ENCODE data around the gene MYADML2. TPM values are rescaled to one million over a fixed set of nuclear protein-coding genes. Genes with fewer than 3 reads are reported as not detected.
A peak's percentile ranks its signal among the peaks of the same experiment; 100 is the strongest.
"Not testable (repeated sequence)": the region's sequence is repeated elsewhere in the genome, so short reads cannot be mapped to it uniquely, and the experiment has no call there.

Gene MYADML2
- total RNA-seq, 1 donor from 2014 or later = 0.11 TPM

- H3K9me3 ChIP-seq (ENCODE audit: low read depth) = no peaks in the 10 kb centered on the region
- no peak overlapping the region for H3K4me3 ChIP-seq
- H3K9ac ChIP-seq = no peak overlapping the region
- peaks cover 6% of the 10 kb centered on the region for H3F3A ChIP-seq (ENCODE audit: low read depth)
- H3K79me2 ChIP-seq (ENCODE audit: low read depth) = no peaks in the 10 kb centered on the region
- H3K4me3 Mint-ChIP-seq = no peak overlapping the region
- H3K36me3 Mint-ChIP-seq = peaks cover 3% of the 10 kb centered on the region
- peaks cover 55% of the 10 kb centered on the region for H3K27me3 ChIP-seq
- no peaks in the 10 kb centered on the region for H3K36me3 ChIP-seq
- TF ChIP-seq CTCF (IDR thresholded peaks at IDR 0.05) (no peak), EZH2 (IDR thresholded peaks at IDR 0.05) (no peak), EZH2phosphoT487 (IDR thresholded peaks at IDR 0.05) (no peak)
- DNase-seq (ENCODE audit: low spot score) = no peak
- H3K27ac Mint-ChIP-seq = peak overlapping the region; percentile 93
- no peak overlapping the region for H3K4me2 ChIP-seq
- peaks cover 21% of the 10 kb centered on the region for H3K4me1 Mint-ChIP-seq
- H3K9me3 Mint-ChIP-seq = no peaks in the 10 kb centered on the region
- peaks cover 4% of the 10 kb centered on the region for H4K20me1 ChIP-seq (ENCODE audit: low read depth)
- H3K27me3 Mint-ChIP-seq (ENCODE audit: insufficient read depth, low read depth) = peaks cover 20% of the 10 kb centered on the region
- no peak overlapping the region for H3K27ac ChIP-seq
- no peak overlapping the region for H2AFZ ChIP-seq (replicated peaks)
- H3K4me1 ChIP-seq = no peaks in the 10 kb centered on the region
Observed at GRCh38 chr17:81955756-81956544, 8.9 kb upstream of the MYADML2 start.

DNA sequence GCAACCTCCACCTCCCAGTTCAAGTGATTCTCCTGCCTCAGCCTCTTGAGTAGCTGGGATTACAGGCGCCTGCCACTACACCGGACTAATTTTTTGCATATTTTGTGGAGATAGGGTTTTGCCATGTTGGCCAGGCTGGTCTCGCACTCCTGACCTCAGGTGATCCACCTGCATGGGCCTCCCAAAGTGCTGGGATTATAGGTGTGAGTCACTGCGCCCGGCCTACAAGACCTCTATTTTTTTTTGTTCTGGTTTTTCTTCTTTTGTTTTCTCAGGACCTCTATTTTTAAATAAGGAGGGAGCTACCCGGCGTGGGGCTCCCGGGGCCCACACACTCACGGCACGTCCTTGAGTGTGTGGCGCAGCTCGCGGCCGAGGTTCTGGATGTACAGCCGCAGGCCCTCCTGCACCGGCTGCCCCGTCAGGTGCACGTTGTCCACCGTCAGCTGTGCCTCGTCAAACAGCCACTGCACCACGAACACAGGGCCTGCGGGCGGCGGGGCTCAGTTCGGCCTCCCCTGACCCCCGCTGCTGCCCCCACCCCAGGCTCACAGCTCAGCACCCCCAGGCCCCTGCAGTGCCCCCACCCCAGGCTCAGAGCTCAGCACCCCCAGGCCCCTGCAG lies 8.1 kb upstream of the MYADML2 start:
- no peak overlapping the region for H2AFZ ChIP-seq (replicated peaks)
- H3K9me3 ChIP-seq (ENCODE audit: low read depth) = no peaks in the 10 kb centered on the region
- peaks cover 18% of the 10 kb centered on the region for H3K27me3 Mint-ChIP-seq (ENCODE audit: insufficient read depth, low read depth)
- peaks cover 21% of the 10 kb centered on the region for H3K4me1 Mint-ChIP-seq
- no peaks in the 10 kb centered on the region for H3K9me3 Mint-ChIP-seq
- DNase-seq (ENCODE audit: low spot score) = no peak
- H3K9ac ChIP-seq = no peak overlapping the region
- peak overlapping the region; percentile 85 for H3K27ac Mint-ChIP-seq
- no peaks in the 10 kb centered on the region for H4K20me1 ChIP-seq (ENCODE audit: low read depth)
- H3K27me3 ChIP-seq = peaks cover 47% of the 10 kb centered on the region
- no peaks in the 10 kb centered on the region for H3K79me2 ChIP-seq (ENCODE audit: low read depth)
- H3K4me3 Mint-ChIP-seq = no peak overlapping the region
- H3K4me1 ChIP-seq = no peaks in the 10 kb centered on the region
- no peak overlapping the region for H3K4me2 ChIP-seq
- H3F3A ChIP-seq (ENCODE audit: low read depth) = peaks cover under 1% of the 10 kb centered on the region
- H3K36me3 Mint-ChIP-seq = peaks cover 3% of the 10 kb centered on the region
- H3K4me3 ChIP-seq = no peak overlapping the region
- no peak overlapping the region for H3K27ac ChIP-seq
- TF ChIP-seq CTCF (IDR thresholded peaks at IDR 0.05) (no peak), EZH2 (IDR thresholded peaks at IDR 0.05) (no peak), EZH2phosphoT487 (IDR thresholded peaks at IDR 0.05) (no peak)
- no peaks in the 10 kb centered on the region for H3K36me3 ChIP-seq

- Histone ChIP-seq H3K4me1 (no peaks in the 10 kb centered on the region), H3K79me2 (ENCODE audit: low read depth) (no peaks in the 10 kb centered on the region), H3K9ac (no peak overlapping the region), H3K36me3 (no peaks in the 10 kb centered on the region), H4K20me1 (ENCODE audit: low read depth) (no peaks in the 10 kb centered on the region), H3K4me2 (no peak overlapping the region), H3K4me3 (no peak overlapping the region), H2AFZ (replicated peaks) (no peak overlapping the region), H3K27me3 (peaks cover 40% of the 10 kb centered on the region), H3K27ac (no peak overlapping the region), H3F3A (ENCODE audit: low read depth) (no peaks in the 10 kb centered on the region), H3K9me3 (ENCODE audit: low read depth) (no peaks in the 10 kb centered on the region)
- Mint-ChIP-seq H3K4me1 (peaks cover 21% of the 10 kb centered on the region), H3K4me3 (no peak overlapping the region), H3K27me3 (ENCODE audit: insufficient read depth, low read depth) (peaks cover 18% of the 10 kb centered on the region), H3K36me3 (peaks cover 3% of the 10 kb centered on the region), H3K9me3 (no peaks in the 10 kb centered on the region), H3K27ac (peak overlapping the region; percentile 85)
- DNase-seq (ENCODE audit: low spot score) = no peak
- TF ChIP-seq CTCF (IDR thresholded peaks at IDR 0.05) = no peak
- TF ChIP-seq EZH2 (IDR thresholded peaks at IDR 0.05) = no peak
- TF ChIP-seq EZH2phosphoT487 (IDR thresholded peaks at IDR 0.05) = no peak
Observed at GRCh38 chr17:81954131-81955057, 7.4 kb upstream of the MYADML2 start.

DNA sequence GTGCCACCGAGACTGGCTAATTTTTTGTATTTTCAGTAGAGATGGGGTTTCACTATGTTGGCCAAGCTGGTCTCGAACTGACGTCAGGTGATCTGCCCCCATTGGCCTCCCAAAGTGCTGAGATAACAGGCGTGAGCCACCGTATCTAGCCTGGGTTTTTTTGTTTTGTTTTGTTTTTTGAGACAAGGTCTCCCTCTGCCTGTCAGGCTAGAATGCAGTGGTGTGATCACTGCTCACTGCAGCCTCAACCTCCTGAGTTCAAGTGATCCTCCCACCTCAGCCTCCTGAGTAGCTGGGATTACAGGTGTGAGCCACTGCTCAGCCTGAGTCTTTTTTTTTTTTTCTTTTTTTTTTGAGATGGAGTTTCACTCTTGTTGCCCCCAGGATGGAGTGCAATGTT lies 6.4 kb upstream of the MYADML2 start:
- H3K9ac ChIP-seq; H3K27ac Mint-ChIP-seq; H4K20me1 ChIP-seq (ENCODE audit: low read depth); H3K9me3 Mint-ChIP-seq; H2AFZ ChIP-seq (replicated peaks); H3K79me2 ChIP-seq (ENCODE audit: low read depth); H3K9me3 ChIP-seq (ENCODE audit: low read depth); H3K4me2 ChIP-seq; H3K36me3 Mint-ChIP-seq; H3K4me1 ChIP-seq; H3K36me3 ChIP-seq; H3K27ac ChIP-seq; H3K4me3 ChIP-seq; H3F3A ChIP-seq (ENCODE audit: low read depth); DNase-seq (ENCODE audit: low spot score): not testable (repeated sequence)
- Mint-ChIP-seq H3K4me1 (peaks cover 14% of the 10 kb centered on the region), H3K4me3 (peak overlapping the region; percentile 41), H3K27me3 (ENCODE audit: insufficient read depth, low read depth) (peaks cover 11% of the 10 kb centered on the region)
- H3K27me3 ChIP-seq = peaks cover 30% of the 10 kb centered on the region

All from neural progenitor cell (in vitro differentiated cells).